SJSA1 (cell line): ENCODE results near the gene PRELP. TPM values are rescaled to one million over a fixed set of nuclear protein-coding genes. Genes with fewer than 3 reads are reported as not detected.
"Not testable (repeated sequence)": the region's sequence is repeated elsewhere in the genome, so short reads cannot be mapped to it uniquely, and the experiment has no call there.

Experiments used
- DNase-seq, 2 experiments: peaks; one replicate each; pipeline ENCODE4 v3.0.0-alpha.2; 2015 to 2020; ENCODE audit warnings: low spot score in 2 of 2, low read depth in 1 of 2
- H3K27ac ChIP-seq: fragments of 250-450 bp; sonication (Bioruptor Pico); 2 replicates; pipeline ENCODE4 v1.5.1; 2020; ENCODE audit warnings: mild to moderate bottlenecking, moderate library complexity
- H3K27me3 ChIP-seq: fragments of 250-450 bp; sonication (Bioruptor Pico); replicated peaks from 2 replicates; pipeline ENCODE4 v1.5.1; 2020; ENCODE audit warnings: mild to moderate bottlenecking, moderate library complexity
- H3K36me3 ChIP-seq: fragments of 250-450 bp; sonication (Bioruptor Pico); 2 replicates; pipeline ENCODE4 v1.5.1; 2020; ENCODE audit warnings: mild to moderate bottlenecking
- H3K4me1 ChIP-seq: fragments of 250-450 bp; sonication (Bioruptor Pico); replicated peaks from 2 replicates; pipeline ENCODE4 v1.6.1; 2021; ENCODE audit warnings: mild to moderate bottlenecking
- H3K4me3 ChIP-seq: fragments of 250-450 bp; sonication (Bioruptor Pico); 2 replicates; pipeline ENCODE4 v1.5.1; 2020; ENCODE audit warnings: mild to moderate bottlenecking
- H3K9me3 ChIP-seq: fragments of 250-450 bp; sonication (Bioruptor Pico); replicated peaks from 2 replicates; pipeline ENCODE4 v1.5.1; 2020; ENCODE audit warnings: mild to moderate bottlenecking
- total RNA-seq: library from RNA; depleted of rRNA; stranded (reverse); fragments of >200 nt; shearing (Covaris generic); gene quantifications from 2 replicates; pipeline ENCODE4 v1.2.3, GENCODE V29; 2014

Gene PRELP
- total RNA-seq, 1 experiment from 2014 or later, result not detected

DNA sequence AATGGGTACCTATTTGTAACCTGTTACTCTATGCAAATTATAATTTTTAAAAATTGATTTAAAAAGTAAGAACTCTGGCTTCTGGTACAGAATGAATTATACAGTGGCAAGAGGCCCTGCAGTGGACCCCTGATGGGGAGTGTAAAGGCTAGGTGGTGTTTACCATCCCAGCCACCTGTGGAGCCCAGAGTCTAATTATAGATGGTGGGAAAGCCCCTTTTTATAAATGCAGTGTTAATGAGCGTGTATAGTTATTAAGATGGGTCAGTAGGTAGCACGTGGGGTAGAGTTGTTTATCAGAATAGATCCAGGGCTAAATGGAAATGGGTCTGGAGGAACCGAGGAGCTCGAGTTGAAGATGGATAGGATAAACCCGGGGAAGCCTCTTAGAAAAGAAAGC is 13.9 kb upstream of the PRELP start:
- peaks cover 19% of the 10 kb centered on the region for H3K4me1 ChIP-seq
- H3K27ac ChIP-seq, result no peak overlapping the region
- DNase-seq, result no peak
- H3K9me3 ChIP-seq, result no peaks in the 10 kb centered on the region
- no peak overlapping the region for H3K4me3 ChIP-seq
- H3K27me3 ChIP-seq, result no peaks in the 10 kb centered on the region
- no peaks in the 10 kb centered on the region for H3K36me3 ChIP-seq

DNA sequence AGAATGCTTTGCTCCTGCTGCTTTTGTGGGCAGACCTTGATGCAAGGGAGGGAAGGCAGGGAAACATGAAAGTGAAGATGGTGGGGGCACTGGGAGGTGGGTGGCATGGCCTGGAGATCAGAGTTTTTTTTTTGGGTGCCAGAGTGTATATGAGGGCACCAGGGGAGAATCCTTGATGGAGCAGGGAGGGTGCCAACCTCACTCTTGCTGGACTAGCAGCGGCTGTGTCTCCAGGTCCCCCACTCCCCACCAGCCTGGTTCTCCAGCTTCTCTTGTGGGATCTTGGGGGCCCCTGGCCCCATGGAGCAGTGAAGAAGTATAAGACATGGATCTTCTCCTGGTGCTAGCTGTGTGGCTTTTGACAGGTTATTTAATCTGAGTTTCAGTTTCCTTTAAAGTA is 13.5 kb upstream of the PRELP start:
- DNase-seq, result no peak
- H3K4me3 ChIP-seq, result no peak overlapping the region
- H3K27me3 ChIP-seq, result no peaks in the 10 kb centered on the region
- peaks cover 24% of the 10 kb centered on the region for H3K4me1 ChIP-seq
- no peaks in the 10 kb centered on the region for H3K36me3 ChIP-seq
- no peaks in the 10 kb centered on the region for H3K9me3 ChIP-seq
- H3K27ac ChIP-seq, result no peak overlapping the region

DNA sequence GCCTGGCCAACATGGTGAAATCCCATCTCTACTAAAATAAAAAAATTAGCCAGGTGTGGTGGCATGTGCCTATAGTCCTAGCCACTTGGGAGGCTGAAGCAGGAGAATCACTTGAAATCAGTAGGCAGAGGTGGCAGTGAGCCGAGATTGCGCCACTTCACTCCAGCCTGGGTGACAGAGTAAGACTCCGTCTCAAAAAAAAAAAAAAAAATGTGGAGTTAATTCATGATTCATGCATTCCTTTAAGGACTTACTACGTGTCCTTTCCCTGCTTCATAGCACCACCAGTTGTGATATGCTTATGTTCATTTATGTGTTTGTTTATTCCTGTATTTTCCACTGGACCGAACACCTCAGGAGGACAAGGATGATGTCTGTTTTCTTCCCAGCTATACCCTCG is 12.7 kb upstream of the PRELP start:
- Histone ChIP-seq H3K4me1 (peaks cover 26% of the 10 kb centered on the region), H3K27ac (no peak overlapping the region), H3K36me3 (no peaks in the 10 kb centered on the region), H3K9me3 (no peaks in the 10 kb centered on the region), H3K4me3 (no peak overlapping the region), H3K27me3 (no peaks in the 10 kb centered on the region)
- peak in 1 of 2 experiments; percentile 55 for DNase-seq

DNA sequence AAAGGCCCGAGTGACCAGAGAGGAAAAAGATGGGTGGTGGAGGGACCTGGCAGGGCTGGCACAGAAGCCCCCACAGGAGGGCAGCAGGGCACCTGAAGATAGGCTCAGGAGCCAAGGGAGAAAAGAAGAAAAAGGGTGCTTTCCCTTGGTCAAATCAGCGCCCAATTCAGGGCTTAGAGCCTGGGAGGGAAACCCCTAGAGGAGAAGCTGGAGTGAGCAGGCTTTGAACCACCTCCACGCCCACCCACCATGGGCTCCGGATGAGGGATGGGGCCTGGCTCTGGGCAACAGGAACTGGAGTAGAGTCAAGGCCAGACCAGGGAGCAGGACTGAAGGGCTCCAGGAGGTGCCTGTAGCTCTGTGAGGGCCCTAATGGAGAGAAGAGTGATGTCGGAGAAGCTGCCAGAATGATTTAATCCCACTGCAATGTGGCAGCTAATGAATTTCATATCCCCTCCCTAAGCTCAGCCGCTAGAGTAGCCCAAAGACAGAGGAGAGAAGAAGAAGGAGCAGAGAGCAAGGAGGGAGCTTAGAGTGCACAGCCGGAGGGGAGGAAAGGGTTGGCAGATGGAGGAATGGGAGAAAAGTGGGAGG is 12.0 kb upstream of the PRELP start:
- no peaks in the 10 kb centered on the region for H3K27me3 ChIP-seq
- H3K4me3 ChIP-seq, result no peak overlapping the region
- H3K27ac ChIP-seq, result no peak overlapping the region
- peaks cover 26% of the 10 kb centered on the region for H3K4me1 ChIP-seq
- H3K9me3 ChIP-seq, result no peaks in the 10 kb centered on the region
- no peak for DNase-seq
- no peaks in the 10 kb centered on the region for H3K36me3 ChIP-seq

GRCh38 chr1:203464226-203464625 is 11.4 kb upstream of the PRELP start:
- DNase-seq, result no peak
- H3K27ac ChIP-seq, result no peak overlapping the region
- no peaks in the 10 kb centered on the region for H3K27me3 ChIP-seq
- H3K36me3 ChIP-seq, result no peaks in the 10 kb centered on the region
- no peak overlapping the region for H3K4me3 ChIP-seq
- no peaks in the 10 kb centered on the region for H3K9me3 ChIP-seq
- peaks cover 26% of the 10 kb centered on the region for H3K4me1 ChIP-seq

GRCh38 chr1:203464743-203465142 is 10.9 kb upstream of the PRELP start:
- DNase-seq, result no peak
- H3K36me3 ChIP-seq, result no peaks in the 10 kb centered on the region
- H3K4me1 ChIP-seq, result peaks cover 26% of the 10 kb centered on the region
- no peak overlapping the region for H3K4me3 ChIP-seq
- no peak overlapping the region for H3K27ac ChIP-seq
- no peaks in the 10 kb centered on the region for H3K27me3 ChIP-seq
- H3K9me3 ChIP-seq, result no peaks in the 10 kb centered on the region

DNA sequence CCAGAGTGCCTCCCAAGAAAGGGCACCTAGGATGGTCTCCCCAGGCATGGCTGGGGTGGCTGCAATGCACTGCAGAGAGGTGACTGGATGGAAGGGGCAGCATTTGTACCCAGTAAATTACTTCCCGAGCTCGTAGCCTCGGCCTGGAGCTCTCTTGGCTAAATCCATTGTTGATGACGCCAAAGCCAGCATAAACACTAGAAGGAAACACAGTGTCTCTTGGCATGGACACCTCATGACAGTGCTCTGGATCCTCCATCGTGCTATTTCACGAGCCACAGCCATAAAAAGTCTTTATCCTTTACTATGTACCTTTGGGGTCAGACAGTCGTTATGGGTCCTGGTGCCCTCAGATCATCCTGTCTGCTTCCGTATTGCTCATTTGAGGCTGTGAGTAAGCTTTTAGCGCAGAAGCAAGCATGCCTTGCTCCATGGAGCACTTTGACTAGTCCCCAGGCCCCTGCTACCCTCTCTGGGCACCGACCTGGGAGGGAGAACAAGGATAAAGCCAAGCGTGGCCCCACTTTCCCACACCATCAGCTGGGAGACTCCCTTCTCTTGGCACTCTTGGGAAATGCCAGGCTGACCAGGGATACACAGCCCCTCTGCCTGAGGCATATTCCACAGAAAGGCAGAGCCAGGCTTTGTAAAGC is 10.3 kb upstream of the PRELP start:
- Histone ChIP-seq H3K4me1 (peaks cover 26% of the 10 kb centered on the region), H3K27me3 (no peaks in the 10 kb centered on the region), H3K36me3 (no peaks in the 10 kb centered on the region), H3K4me3 (no peak overlapping the region), H3K27ac (no peak overlapping the region), H3K9me3 (no peaks in the 10 kb centered on the region)
- DNase-seq, result no peak

DNA sequence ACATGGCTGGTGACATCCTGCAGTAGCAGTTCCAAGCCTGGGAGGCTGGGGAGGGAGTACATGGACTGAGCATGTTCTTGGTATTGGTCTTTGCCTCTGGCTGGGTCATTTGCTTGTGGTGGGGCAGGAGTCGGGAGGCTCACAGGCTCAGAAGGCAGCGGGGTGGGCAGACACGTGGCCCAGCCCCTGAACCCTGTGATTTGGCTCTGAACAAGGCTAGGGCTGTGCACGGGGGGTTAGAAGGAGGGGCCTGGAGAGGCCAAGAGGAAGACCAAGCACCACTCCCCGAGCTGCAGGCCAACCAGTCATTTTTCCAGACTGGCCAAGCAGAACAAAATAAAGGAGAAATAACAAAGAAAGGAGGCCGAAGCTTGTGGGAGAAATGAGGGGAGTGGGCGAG is 9.7 kb upstream of the PRELP start:
- H3K27me3 ChIP-seq, result no peaks in the 10 kb centered on the region
- H3K4me3 ChIP-seq, result no peak overlapping the region
- H3K4me1 ChIP-seq, result peaks cover 26% of the 10 kb centered on the region
- H3K36me3 ChIP-seq, result no peaks in the 10 kb centered on the region
- no peaks in the 10 kb centered on the region for H3K9me3 ChIP-seq
- no peak overlapping the region for H3K27ac ChIP-seq
- no peak for DNase-seq

GRCh38 chr1:203466906-203467549 is 8.6 kb upstream of the PRELP start:
- not testable (repeated sequence) for H3K4me3 ChIP-seq, H3K9me3 ChIP-seq, H3K36me3 ChIP-seq, H3K27me3 ChIP-seq, H3K27ac ChIP-seq, DNase-seq
- H3K4me1 ChIP-seq, result peaks cover 26% of the 10 kb centered on the region

- Histone ChIP-seq H3K4me1 (peaks cover 25% of the 10 kb centered on the region), H3K27ac (no peak overlapping the region), H3K27me3 (no peaks in the 10 kb centered on the region), H3K4me3 (no peak overlapping the region), H3K9me3 (no peaks in the 10 kb centered on the region), H3K36me3 (no peaks in the 10 kb centered on the region)
- DNase-seq, result no peak
Observed at GRCh38 chr1:203467550-203467921, 8.1 kb upstream of the PRELP start.

DNA sequence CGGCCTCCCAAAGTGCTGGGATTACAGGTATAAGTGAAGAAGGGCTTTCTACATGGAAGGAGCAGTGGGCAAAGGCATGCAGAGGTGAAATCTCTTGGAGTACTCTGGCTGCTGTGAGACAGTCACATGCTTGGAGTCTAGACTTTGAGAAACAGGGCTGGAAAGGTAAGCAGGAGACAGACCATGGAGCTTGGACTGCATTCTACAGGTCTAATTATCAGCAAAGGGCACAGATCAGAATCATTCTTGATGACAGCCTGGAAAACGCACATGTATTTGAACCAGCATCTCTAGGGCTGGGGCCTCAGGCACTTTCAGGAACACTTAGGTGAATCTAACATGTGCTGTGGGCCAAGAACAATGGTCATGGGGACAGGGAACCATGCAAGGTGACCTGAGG is 7.3 kb upstream of the PRELP start:
- Histone ChIP-seq H3K9me3 (no peaks in the 10 kb centered on the region), H3K4me1 (peaks cover 17% of the 10 kb centered on the region), H3K36me3 (no peaks in the 10 kb centered on the region), H3K27ac (no peak overlapping the region), H3K27me3 (no peaks in the 10 kb centered on the region), H3K4me3 (no peak overlapping the region)
- DNase-seq, result no peak

GRCh38 chr1:203470240-203470639 is 5.4 kb upstream of the PRELP start:
- H3K4me3 ChIP-seq, result no peak overlapping the region
- DNase-seq, result no peak
- peaks cover 7% of the 10 kb centered on the region; the same call in 1 of the 2 replicates for H3K4me1 ChIP-seq
- no peak overlapping the region for H3K27ac ChIP-seq
- no peaks in the 10 kb centered on the region for H3K9me3 ChIP-seq
- H3K36me3 ChIP-seq, result no peaks in the 10 kb centered on the region
- H3K27me3 ChIP-seq, result no peaks in the 10 kb centered on the region

DNA sequence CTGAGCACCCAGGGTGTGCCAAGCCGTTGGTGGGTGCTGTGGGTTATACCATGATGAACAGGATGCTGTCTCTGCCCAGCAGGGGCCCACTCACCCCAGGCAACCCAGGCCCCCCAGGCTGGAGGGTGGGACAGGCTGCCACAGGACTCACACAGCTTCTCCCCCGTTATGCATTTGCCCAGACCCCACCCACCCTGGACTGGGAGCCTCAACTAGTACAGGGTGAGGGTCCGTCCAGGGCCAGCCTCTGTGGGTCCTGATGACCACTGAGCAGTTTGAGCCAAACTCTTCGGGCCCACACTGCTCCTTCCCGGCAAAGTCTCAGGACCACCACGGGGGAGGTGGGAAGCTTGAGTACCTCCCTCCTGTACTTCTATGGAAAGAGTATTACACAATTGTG is 3.8 kb upstream of the PRELP start:
- H3K4me3 ChIP-seq, result no peak overlapping the region
- H3K9me3 ChIP-seq, result no peaks in the 10 kb centered on the region
- no peak for DNase-seq
- peaks cover 5% of the 10 kb centered on the region; the same call in 1 of the 2 replicates for H3K4me1 ChIP-seq
- no peak overlapping the region for H3K27ac ChIP-seq
- H3K36me3 ChIP-seq, result no peaks in the 10 kb centered on the region
- no peaks in the 10 kb centered on the region for H3K27me3 ChIP-seq

DNA sequence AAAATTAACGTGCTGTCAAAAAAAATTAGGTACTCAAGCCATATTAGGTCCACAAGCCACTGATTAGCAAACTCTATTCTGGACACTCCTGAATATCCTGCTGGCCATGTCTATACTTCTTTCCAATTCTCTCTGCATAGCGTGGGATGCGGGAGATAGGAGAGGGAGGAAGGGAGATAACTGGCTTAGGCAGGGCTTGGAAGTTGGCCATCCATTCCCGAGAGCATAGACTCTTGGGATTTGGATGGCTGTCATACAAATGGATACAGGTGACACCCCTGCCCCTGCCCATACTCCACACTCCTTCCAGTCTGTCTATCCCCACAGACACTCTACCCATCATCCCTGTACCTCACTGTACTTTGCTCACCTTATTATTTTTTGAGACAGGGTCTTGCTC is 2.3 kb upstream of the PRELP start:
- no peak for DNase-seq
- H3K9me3 ChIP-seq, result no peaks in the 10 kb centered on the region
- no peaks in the 10 kb centered on the region for H3K36me3 ChIP-seq
- no peaks in the 10 kb centered on the region for H3K27me3 ChIP-seq
- H3K4me3 ChIP-seq, result no peak overlapping the region
- peaks cover 3% of the 10 kb centered on the region; the same call in 1 of the 2 replicates for H3K4me1 ChIP-seq
- no peak overlapping the region for H3K27ac ChIP-seq
